HepG2 (cell line): Measurements from ENCODE around the gene CHPF. TPM values are rescaled to one million over a fixed set of nuclear protein-coding genes. Genes with fewer than 3 reads are reported as not detected.
A peak's percentile ranks its signal among the peaks of the same experiment; 100 is the strongest.

Source experiments
- CTCF ChIP-seq: sonication (generic); formaldehyde crosslinking; IDR thresholded peaks from 2 replicates; pipeline ENCODE4 v1.5.0; 2020; ENCODE audit warnings: mild to moderate bottlenecking, missing genetic modification reagents, moderate library complexity
- HMGXB4 ChIP-seq, 2 experiments: sonication (generic) in 1 of 2; formaldehyde crosslinking in 1 of 2; IDR thresholded peaks; 2 replicates each; pipeline versions ENCODE4 v1.4.0 to v1.6.1; 2018 to 2020; ENCODE audit warnings: missing genetic modification reagents in 2 of 2, borderline replicate concordance in 1 of 2, low read depth in 1 of 2, mild to moderate bottlenecking in 1 of 2, missing biosample characterization in 1 of 2
- JUN ChIP-seq: sonication (generic); formaldehyde crosslinking; IDR thresholded peaks from 2 replicates; pipeline ENCODE4 v1.4.0; 2020; ENCODE audit warnings: mild to moderate bottlenecking, missing genetic modification reagents
- KDM2A ChIP-seq: sonication (generic); formaldehyde crosslinking; IDR thresholded peaks from 2 replicates; pipeline ENCODE4 v1.4.0; 2020; ENCODE audit warnings: low read depth, missing genetic modification reagents, borderline replicate concordance
- MYNN ChIP-seq: sonication (generic); formaldehyde crosslinking; IDR thresholded peaks from 2 replicates; pipeline ENCODE4 v1.4.0; 2020; ENCODE audit warnings: mild to moderate bottlenecking, low read depth, missing genetic modification reagents
- NFATC3 ChIP-seq: sonication (generic); formaldehyde crosslinking; IDR thresholded peaks from 2 replicates; pipeline ENCODE4 v1.5.1; 2020; ENCODE audit warnings: mild to moderate bottlenecking, missing genetic modification reagents
- NFYB ChIP-seq: sonication (generic); formaldehyde crosslinking; IDR thresholded peaks from 2 replicates; pipeline ENCODE4 v1.4.0; 2020; ENCODE audit warnings: missing genetic modification reagents
- NPAS2 ChIP-seq: sonication (generic); formaldehyde crosslinking; IDR thresholded peaks from 2 replicates; pipeline ENCODE4 v1.8.0; 2022; ENCODE audit warnings: mild to moderate bottlenecking, missing genetic modification reagents, borderline replicate concordance
- ONECUT2 ChIP-seq: sonication (generic); formaldehyde crosslinking; IDR thresholded peaks from 2 replicates; pipeline ENCODE4 v1.4.0; 2020; ENCODE audit warnings: missing genetic modification reagents
- PATZ1 ChIP-seq: sonication (generic); formaldehyde crosslinking; IDR thresholded peaks from 2 replicates; pipeline ENCODE4 v1.4.0; 2020; ENCODE audit warnings: missing genetic modification reagents
- PRMT3 ChIP-seq: sonication (generic); formaldehyde crosslinking; IDR thresholded peaks from 2 replicates; pipeline ENCODE4 v1.8.1; 2022; ENCODE audit warnings: low read depth, mild to moderate bottlenecking, moderate library complexity, missing genetic modification reagents, borderline replicate concordance
- RAD21 ChIP-seq: fragments of 450-650 bp; formaldehyde crosslinking; IDR thresholded peaks from 2 replicates; pipeline ENCODE4 v1.5.0; 2020; ENCODE audit warnings: mild to moderate bottlenecking
- RNF219 ChIP-seq: sonication (generic); formaldehyde crosslinking; IDR thresholded peaks from 2 replicates; pipeline ENCODE4 v1.5.0; 2020; ENCODE audit warnings: mild to moderate bottlenecking, missing genetic modification reagents
- STAG1 ChIP-seq: sonication (generic); formaldehyde crosslinking; IDR thresholded peaks from 2 replicates; pipeline ENCODE4 v1.4.0; 2020; ENCODE audit warnings: missing genetic modification reagents
- XRCC5 ChIP-seq: fragments of 200-400 bp; formaldehyde crosslinking; optimal IDR thresholded peaks from 2 replicates; pipeline ENCODE3; 2017; ENCODE audit warnings: mild to moderate bottlenecking, low read length
- ZNF281 ChIP-seq: sonication (generic); formaldehyde crosslinking; IDR thresholded peaks from 2 replicates; pipeline ENCODE4 v1.4.0; 2020; ENCODE audit warnings: missing genetic modification reagents, borderline replicate concordance
- ZSCAN25 ChIP-seq: sonication (generic); formaldehyde crosslinking; IDR thresholded peaks from 2 replicates; pipeline ENCODE4 v1.8.0; 2022; ENCODE audit warnings: mild to moderate bottlenecking, missing genetic modification reagents
- polyA plus RNA-seq, 8 experiments: library from polyadenylated mRNA; depleted of rRNA in 3 of 8; stranded (reverse) in 7 of 8; unstranded in 1 of 8; fragments of >200 nt; fragmentation: Illumina TruSeq in 4 of 8; extraction: Trizol in 4 of 8; gene quantifications; 2 replicates each; pipeline versions ENCODE4 v1.2.1 to v1.2.3, GENCODE V29; 2011 to 2016; ENCODE audit warnings: low read depth in 4 of 8, missing spikeins in 1 of 8, mixed read lengths in 1 of 8; ENCODE audit not compliant: insufficient read depth in 1 of 8
- total RNA-seq, 5 experiments: library from RNA; depleted of rRNA; stranded (reverse); fragments of >200 nt; fragmentation: Illumina TruSeq; extraction: Trizol; gene quantifications; 2 replicates each; pipeline ENCODE4 v1.2.3, GENCODE V29; 2016; ENCODE audit warnings: low read depth in 1 of 5

CHPF gene
- total and polyA plus RNA-seq, 2 of the 13 experiments (the other 11 are each of a cell fraction or from before 2014, with no cell fraction given): 79.6 to 111 TPM

GRCh38 chr2:219521066-219521880, 22.3 kb downstream of the CHPF start (continued):
- TF ChIP-seq ZNF281 (CRISPR knock-in tag): 0 out of 2 replicates have a peak, but pooled peaks have one; percentile 10
- TF ChIP-seq PRMT3: no peak
- TF ChIP-seq RAD21 (CRISPR knock-in tag): peak; percentile 23; the same call in 1 of the 2 replicates
- no peak for TF ChIP-seq ONECUT2
- TF ChIP-seq NFATC3: no peak
- TF ChIP-seq NPAS2 (CRISPR knock-in tag): no peak
- peak; percentile 54 for TF ChIP-seq STAG1 (CRISPR knock-in tag)
- peak; percentile 84 for TF ChIP-seq CTCF (CRISPR knock-in tag)
- peak; percentile 36; the same call in 1 of the 2 replicates for TF ChIP-seq KDM2A (CRISPR knock-in tag)
- TF ChIP-seq XRCC5: peak; percentile 68
- TF ChIP-seq MYNN (CRISPR knock-in tag): 0 out of 2 replicates have a peak, but pooled peaks have one; percentile 28
- peak in 1 of 2 experiments; percentile 36; a peak in 1 of 4 replicates for TF ChIP-seq HMGXB4 (CRISPR knock-in tag; IDR thresholded peaks at IDR 0.05; ENCODE audit: borderline replicate concordance in 1 of 2, low read depth in 1 of 2)
- no peak for TF ChIP-seq RNF219 (CRISPR knock-in tag)
- TF ChIP-seq PATZ1 (CRISPR knock-in tag): peak; percentile 83
- peak; percentile 91 for TF ChIP-seq ZSCAN25
- TF ChIP-seq NFYB: no peak
- no peak for TF ChIP-seq JUN (CRISPR knock-in tag)
